Measurements from ENCODE around the gene MAP2K5. TPM values are rescaled to one million over a fixed set of nuclear protein-coding genes. Genes with fewer than 3 reads are reported as not detected.

Gene MAP2K5
- total RNA-seq, 2 donors from 2014 or later = 10.7 to 15.7 TPM

DNA sequence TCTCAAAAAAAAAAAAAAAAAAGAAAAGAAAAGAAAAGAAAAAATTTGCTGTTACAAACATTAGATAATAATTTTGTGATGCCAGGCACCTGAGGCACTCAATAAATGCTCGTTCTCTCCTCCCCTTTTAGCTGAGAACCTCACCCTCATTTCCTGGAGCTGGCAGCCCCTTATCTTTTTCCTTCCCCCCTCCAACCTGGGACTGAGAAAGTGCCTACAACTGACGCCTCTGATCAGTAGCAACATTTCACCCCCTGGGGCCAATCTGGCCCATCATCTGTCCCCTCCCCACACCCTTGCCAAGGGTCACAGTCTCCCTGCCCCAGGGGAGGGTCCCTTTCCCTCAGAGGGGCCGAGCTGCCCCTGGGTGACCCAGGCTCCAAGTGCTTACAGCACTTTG lies 309.9 kb downstream of the MAP2K5 start:
- 86% methylated on average over 3 of the region's 3 CpGs for WGBS
- no peak for DNase-seq (ENCODE audit: low spot score)

DNA sequence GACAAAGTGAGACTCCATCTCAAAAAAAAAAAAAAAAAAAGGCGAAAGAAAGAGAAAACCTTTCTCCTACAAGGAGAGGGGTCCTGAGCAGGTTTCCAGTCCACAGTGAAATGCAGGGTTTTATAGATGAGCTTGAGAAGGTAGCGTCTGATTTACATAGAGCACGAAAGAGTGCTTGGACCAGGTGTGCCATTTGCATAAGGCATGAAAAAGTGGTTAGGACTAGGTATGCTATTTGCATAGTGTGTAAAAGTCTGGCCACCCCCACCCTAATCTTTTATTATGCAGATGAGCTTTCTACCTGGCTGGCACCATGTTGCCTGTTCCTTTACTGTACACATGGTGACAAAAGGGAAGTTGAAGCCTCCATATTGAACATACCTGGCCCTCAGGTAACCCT lies 311.0 kb downstream of the MAP2K5 start:
- H3K4me3 ChIP-seq = no peak overlapping the region
- intact Hi-C loops (cut with DNase I) = no loop called here
- 94% methylated on average over 3 of the region's 3 CpGs for WGBS
- DNase-seq (ENCODE audit: low spot score) = no peak
- no peak overlapping the region for H3K27ac ChIP-seq
- TF ChIP-seq, protein P1, sequence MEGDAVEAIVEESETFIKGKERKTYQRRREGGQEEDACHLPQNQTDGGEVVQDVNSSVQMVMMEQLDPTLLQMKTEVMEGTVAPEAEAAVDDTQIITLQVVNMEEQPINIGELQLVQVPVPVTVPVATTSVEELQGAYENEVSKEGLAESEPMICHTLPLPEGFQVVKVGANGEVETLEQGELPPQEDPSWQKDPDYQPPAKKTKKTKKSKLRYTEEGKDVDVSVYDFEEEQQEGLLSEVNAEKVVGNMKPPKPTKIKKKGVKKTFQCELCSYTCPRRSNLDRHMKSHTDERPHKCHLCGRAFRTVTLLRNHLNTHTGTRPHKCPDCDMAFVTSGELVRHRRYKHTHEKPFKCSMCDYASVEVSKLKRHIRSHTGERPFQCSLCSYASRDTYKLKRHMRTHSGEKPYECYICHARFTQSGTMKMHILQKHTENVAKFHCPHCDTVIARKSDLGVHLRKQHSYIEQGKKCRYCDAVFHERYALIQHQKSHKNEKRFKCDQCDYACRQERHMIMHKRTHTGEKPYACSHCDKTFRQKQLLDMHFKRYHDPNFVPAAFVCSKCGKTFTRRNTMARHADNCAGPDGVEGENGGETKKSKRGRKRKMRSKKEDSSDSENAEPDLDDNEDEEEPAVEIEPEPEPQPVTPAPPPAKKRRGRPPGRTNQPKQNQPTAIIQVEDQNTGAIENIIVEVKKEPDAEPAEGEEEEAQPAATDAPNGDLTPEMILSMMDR (IDR thresholded peaks at IDR 0.05) = no peak
- no peak for TF ChIP-seq POLR2A (IDR thresholded peaks at IDR 0.05)
- no peak for TF ChIP-seq POLR2AphosphoS5 (IDR thresholded peaks at IDR 0.05)
- H3K27me3 ChIP-seq (replicated peaks; ENCODE audit: insufficient read depth) = no peaks in the 10 kb centered on the region
- no peaks in the 10 kb centered on the region for H3K4me1 ChIP-seq (replicated peaks)
- H3K9me3 ChIP-seq = no peaks in the 10 kb centered on the region
- H3K36me3 ChIP-seq = no peaks in the 10 kb centered on the region

More for the DNA sequence above, 309.9 kb downstream of the MAP2K5 start:
- Histone ChIP-seq H3K9me3 (no peaks in the 10 kb centered on the region), H3K4me1 (replicated peaks) (no peaks in the 10 kb centered on the region), H3K27me3 (replicated peaks; ENCODE audit: insufficient read depth) (no peaks in the 10 kb centered on the region), H3K4me3 (no peak overlapping the region), H3K27ac (no peak overlapping the region), H3K36me3 (no peaks in the 10 kb centered on the region)
- no peak for TF ChIP-seq POLR2AphosphoS5 (IDR thresholded peaks at IDR 0.05)
- intact Hi-C loops (cut with DNase I) = no loop called here

DNA sequence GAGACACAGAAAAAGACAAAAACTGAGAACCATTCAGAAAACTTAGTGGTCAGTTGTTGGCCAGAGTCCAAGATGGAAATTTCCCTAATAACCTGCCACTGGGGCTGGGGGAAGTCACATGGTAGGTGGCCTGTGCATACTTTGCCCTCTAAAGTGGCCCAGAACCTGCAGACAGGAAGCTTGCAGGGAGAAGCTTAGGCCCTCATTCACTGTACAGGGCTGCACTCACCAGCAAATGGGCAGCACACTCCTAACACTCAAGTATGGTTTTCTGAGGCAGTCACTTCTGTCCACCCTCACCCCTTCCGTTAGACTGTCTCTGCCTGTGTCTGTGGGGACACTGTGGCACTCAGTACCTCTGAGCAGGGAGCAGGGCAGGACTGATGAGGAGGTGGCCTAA lies 311.9 kb downstream of the MAP2K5 start:
- Histone ChIP-seq H3K36me3 (no peaks in the 10 kb centered on the region), H3K4me3 (no peak overlapping the region), H3K4me1 (replicated peaks) (no peaks in the 10 kb centered on the region), H3K27ac (no peak overlapping the region), H3K27me3 (replicated peaks; ENCODE audit: insufficient read depth) (no peaks in the 10 kb centered on the region), H3K9me3 (no peaks in the 10 kb centered on the region)
- intact Hi-C loops (cut with DNase I) = no loop called here
- no peak for DNase-seq (ENCODE audit: low spot score)
- TF ChIP-seq, protein P1 (IDR thresholded peaks at IDR 0.05) = no peak
- TF ChIP-seq POLR2A (IDR thresholded peaks at IDR 0.05) (no peak), POLR2AphosphoS5 (IDR thresholded peaks at IDR 0.05) (no peak)
- WGBS = 93% methylated on average over 1 of the region's 1 CpG

DNA sequence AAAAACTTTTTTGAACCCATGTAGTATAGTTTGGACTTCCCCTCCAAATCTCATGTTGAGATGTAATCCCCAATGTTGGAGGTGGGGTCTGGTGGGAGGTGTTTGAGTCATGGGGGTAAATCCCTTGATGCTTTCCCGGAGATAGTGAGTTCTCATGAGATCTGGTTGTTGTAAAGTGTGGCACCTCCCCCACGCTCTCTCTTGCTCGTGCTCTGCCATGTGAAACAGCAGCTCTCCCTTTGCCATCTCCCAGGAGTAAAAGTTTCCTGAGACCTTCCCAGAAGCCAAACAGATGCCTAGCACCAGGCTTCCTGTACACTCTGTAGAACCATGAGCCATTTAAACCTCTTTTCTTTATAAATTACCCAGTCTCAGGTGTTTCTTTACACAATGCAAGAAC lies 313.3 kb downstream of the MAP2K5 start:
- no peak for TF ChIP-seq POLR2A (IDR thresholded peaks at IDR 0.05)
- TF ChIP-seq, protein P1 (IDR thresholded peaks at IDR 0.05) = no peak
- TF ChIP-seq POLR2AphosphoS5 (IDR thresholded peaks at IDR 0.05) = no peak
- Histone ChIP-seq H3K4me1 (replicated peaks) (no peaks in the 10 kb centered on the region), H3K27ac (no peak overlapping the region), H3K27me3 (replicated peaks; ENCODE audit: insufficient read depth) (no peaks in the 10 kb centered on the region), H3K4me3 (no peak overlapping the region), H3K36me3 (no peaks in the 10 kb centered on the region), H3K9me3 (no peaks in the 10 kb centered on the region)
- intact Hi-C loops (cut with DNase I) = no loop called here
- WGBS = 72% methylated on average over 3 of the region's 3 CpGs
- DNase-seq (ENCODE audit: low spot score) = no peak

Small RNAs within 50 kb of the gene (small RNA-seq; reads per million reads assigned to genes)
- gene RNU6-1 = 0 reads per million in 2 donors

Other genes starting within 250 kb of the MAP2K5 start
- 10 to 100 TPM; 13.6 to 15.0 TPM for gene C15orf61, start 21.6 kb upstream of the MAP2K5 start, total RNA-seq